Fibroblast of the conjunctiva (primary cell): ENCODE data around the gene TAF6.

Experiments
- DNase-seq: peaks from one replicate; pipeline ENCODE4 v3.0.0-alpha.2; 2010; ENCODE audit warnings: low read depth

The TAF6 gene

GRCh38 chr7:100120733-100121036 is 1.5 kb upstream of the TAF6 start:
- no peak for DNase-seq

- DNase-seq: peak; percentile 28
These were observed 993 bp upstream of the TAF6 start for GRCh38 chr7:100119970-100120732.

- DNase-seq: no peak
These were observed 628 bp downstream of the TAF6 start for GRCh38 chr7:100118388-100119071.

GRCh38 chr7:100115026-100115425 is 4.1 kb downstream of the TAF6 start:
- no peak for DNase-seq

GRCh38 chr7:100111914-100112313 is 7.2 kb downstream of the TAF6 start:
- DNase-seq: no peak

GRCh38 chr7:100111156-100111555 is 8.0 kb downstream of the TAF6 start:
- DNase-seq: no peak

- DNase-seq: no peak
These were observed 9.5 kb downstream of the TAF6 start for GRCh38 chr7:100109521-100110163.

- no peak for DNase-seq
These were observed 11.3 kb downstream of the TAF6 start for GRCh38 chr7:100107890-100108289.

- DNase-seq: no peak
These were observed 11.9 kb downstream of the TAF6 start for GRCh38 chr7:100107125-100107737.

- DNase-seq: no peak
These were observed 12.5 kb downstream of the TAF6 start for GRCh38 chr7:100106633-100107032.

- DNase-seq: no peak
These were observed 13.6 kb downstream of the TAF6 start for GRCh38 chr7:100105534-100105933.

GRCh38 chr7:100102950-100103840 is 16.0 kb downstream of the TAF6 start:
- no peak for DNase-seq

- peak; percentile 97 for DNase-seq
These were observed 17.9 kb downstream of the TAF6 start, which contains the start of the genes AP4M1 and MCM7 for GRCh38 chr7:100101016-100101862. AP4M1 (plus strand) TSS chr7:100101643; CDS start chr7:100101715, 72 bp downstream. MCM7 (minus strand) TSS chr7:100101397; CDS start chr7:100101294, 103 bp downstream.

GRCh38 chr7:100100420-100101015 is 18.6 kb downstream of the TAF6 start:
- peak; percentile 88 for DNase-seq

- no peak for DNase-seq
These were observed 19.7 kb downstream of the TAF6 start for GRCh38 chr7:100099452-100099851.

GRCh38 chr7:100098913-100099312 is 20.2 kb downstream of the TAF6 start:
- DNase-seq: no peak

GRCh38 chr7:100095704-100096103 is 23.5 kb downstream of the TAF6 start:
- DNase-seq: no peak

- DNase-seq: no peak
These were observed 23.9 kb downstream of the TAF6 start for GRCh38 chr7:100095289-100095688.

- no peak for DNase-seq
These were observed 25.2 kb downstream of the TAF6 start for GRCh38 chr7:100093925-100094486.

- no peak for DNase-seq
These were observed 25.7 kb downstream of the TAF6 start for GRCh38 chr7:100093498-100093897.
